Esophagus (tissue), 2 donors: ENCODE measurements around the gene SDR39U1. TPM values are rescaled to one million over a fixed set of nuclear protein-coding genes. Genes with fewer than 3 reads are reported as not detected.

ENCODE experiments used
- H3K27ac ChIP-seq, 2 donors: one replicate each; pipeline ENCODE4 v1.5.1; 2013; ENCODE audit warnings: low read depth in 2 of 2, mild to moderate bottlenecking in 2 of 2, inconsistent platforms in 1 of 2, low read length in 1 of 2, moderate library complexity in 1 of 2
- H3K27me3 ChIP-seq, 2 donors: one replicate each; pipeline ENCODE4 v1.6.1; 2013; ENCODE audit warnings: low read length in 2 of 2, control low read depth in 1 of 2, mild to moderate bottlenecking in 1 of 2; ENCODE audit not compliant: insufficient read depth in 2 of 2, control insufficient read depth in 1 of 2
- H3K36me3 ChIP-seq, 2 donors: one replicate each; pipeline ENCODE4 v1.6.1; 2013; ENCODE audit warnings: low read length in 1 of 2; ENCODE audit not compliant: control insufficient read depth in 2 of 2, insufficient read depth in 2 of 2
- H3K4me1 ChIP-seq, 2 donors: one replicate each; pipeline ENCODE4 v1.6.1; 2013; ENCODE audit warnings: low read length in 1 of 2; ENCODE audit not compliant: control insufficient read depth in 2 of 2, insufficient read depth in 2 of 2
- H3K4me3 ChIP-seq, 2 donors: one replicate each; pipeline ENCODE4 v1.5.1; 2013; ENCODE audit warnings: low read length in 2 of 2, mild to moderate bottlenecking in 2 of 2, low read depth in 1 of 2, moderate library complexity in 1 of 2
- H3K9me3 ChIP-seq, 2 donors: one replicate each; pipeline ENCODE4 v1.6.1; 2013; ENCODE audit warnings: mild to moderate bottlenecking in 2 of 2, low read depth in 1 of 2, low read length in 1 of 2, moderate library complexity in 1 of 2; ENCODE audit not compliant: control insufficient read depth in 2 of 2, insufficient read depth in 1 of 2
- WGBS, 2 donors: extraction: QIAGEN DNeasy Blood & Tissue Kit; methylation state at CpG; one replicate each; pipeline ENCODE4 v1.1.7; 2013; 5-methylcytosine and 5-hydroxymethylcytosine counted together
- polyA plus RNA-seq, 2 donors: library from polyadenylated mRNA; stranded (reverse); fragments of 200-250 nt; gene quantifications; one replicate each; pipeline ENCODE4 v1.2.3, GENCODE V29; 2013
- donor health status: healthy with polysubstance abuse.
- donor health status: Bipolar disorder and iron deficiency.

SDR39U1 gene
- polyA plus RNA-seq, 2 donors = 38.1 to 39.8 TPM

DNA sequence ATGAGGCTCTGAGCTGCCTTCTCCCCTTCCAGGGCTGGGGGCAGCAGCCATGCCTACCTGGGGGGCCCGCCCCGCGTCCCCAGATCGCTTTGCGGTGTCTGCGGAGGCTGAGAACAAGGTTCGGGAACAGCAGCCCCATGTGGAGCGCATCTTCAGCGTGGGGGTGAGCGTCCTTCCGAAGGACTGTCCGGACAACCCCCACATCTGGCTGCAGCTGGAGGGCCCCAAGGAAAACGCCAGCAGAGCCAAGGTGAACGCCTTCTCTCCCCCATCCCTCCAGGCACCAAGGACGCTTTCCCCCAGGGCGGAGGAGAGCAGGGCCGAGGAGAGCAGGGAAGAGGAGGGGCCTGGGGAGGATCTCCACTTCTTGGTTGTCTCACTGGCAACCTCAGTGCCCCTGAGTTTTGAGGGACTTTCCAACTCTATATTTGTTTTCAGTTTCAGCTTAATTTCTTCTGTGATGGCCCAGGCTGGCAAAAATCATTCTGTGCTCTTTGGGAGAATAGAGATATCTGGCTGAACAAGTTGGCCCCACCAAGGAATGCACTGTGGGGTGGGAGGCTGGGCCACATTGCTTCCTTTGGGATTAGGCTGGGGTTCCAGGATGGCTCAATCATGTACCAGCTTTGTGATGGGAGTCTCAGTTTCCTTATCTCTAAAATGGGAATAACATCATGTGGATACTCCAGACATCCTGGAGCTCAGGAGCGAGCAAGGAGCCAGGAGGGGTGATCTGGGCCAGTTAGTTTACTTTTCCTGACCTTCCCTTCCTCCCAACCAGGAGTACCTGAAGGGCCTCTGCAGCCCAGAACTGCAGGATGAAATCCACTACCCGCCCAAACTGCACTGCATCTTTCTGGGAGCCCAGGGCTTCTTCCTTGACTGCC, 11.7 kb downstream of the SDR39U1 start:
- WGBS, 2 donors = 8 to 9% methylated on average over 17 to 19 of the region's 19 CpGs
- Histone ChIP-seq H3K27me3 (no peaks in the 10 kb centered on the region), H3K9me3 (no peaks in the 10 kb centered on the region)

DNA sequence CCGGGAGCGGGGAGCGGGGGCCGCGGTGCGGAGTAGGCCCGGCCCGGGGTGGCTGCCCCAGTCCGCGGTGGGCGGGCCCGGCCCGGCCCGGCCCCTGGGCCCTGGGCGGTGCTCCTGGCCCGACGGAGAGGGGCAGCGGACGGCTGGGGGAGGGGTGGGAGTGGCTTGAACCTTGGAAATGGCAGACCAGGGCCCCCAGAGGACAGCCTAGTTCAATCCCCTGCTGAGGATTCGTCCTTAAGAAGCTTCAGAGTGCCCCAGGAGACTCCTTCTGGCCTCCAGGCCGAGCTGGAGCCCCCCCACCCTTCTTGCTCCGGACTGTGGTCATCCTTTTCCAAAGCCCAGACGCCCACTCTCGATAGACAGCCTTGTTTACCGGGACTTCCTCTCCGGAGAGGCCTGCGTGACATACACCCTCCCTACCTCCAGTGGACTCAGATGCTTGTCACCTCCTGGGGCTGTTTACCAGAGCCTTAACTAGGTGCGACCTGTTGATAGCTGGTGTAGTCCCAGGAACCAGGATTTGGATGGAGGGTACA, 12.4 kb downstream of the SDR39U1 start:
- no peaks in the 10 kb centered on the region for H3K9me3 ChIP-seq
- peaks cover 4 to 19% of the 10 kb centered on the region in 2 donors for H3K36me3 ChIP-seq
- H3K27ac ChIP-seq = peak overlapping the region; percentile 99
- peaks cover 4 to 37% of the 10 kb centered on the region in 2 donors for H3K4me1 ChIP-seq
- 1 to 2% methylated on average over 7 to 28 of the region's 28 CpGs for WGBS, 2 donors
- no peaks in the 10 kb centered on the region for H3K27me3 ChIP-seq
- peak overlapping the region; percentile 78 to 85 for H3K4me3 ChIP-seq

More for the DNA sequence above, 11.7 kb downstream of the SDR39U1 start:
- peaks cover 4 to 37% of the 10 kb centered on the region in 2 donors for H3K4me1 ChIP-seq
- peaks cover 4 to 19% of the 10 kb centered on the region in 2 donors for H3K36me3 ChIP-seq
- peak overlapping the region; percentile 78 to 85 for H3K4me3 ChIP-seq
- H3K27ac ChIP-seq = peak overlapping the region; percentile 99

DNA sequence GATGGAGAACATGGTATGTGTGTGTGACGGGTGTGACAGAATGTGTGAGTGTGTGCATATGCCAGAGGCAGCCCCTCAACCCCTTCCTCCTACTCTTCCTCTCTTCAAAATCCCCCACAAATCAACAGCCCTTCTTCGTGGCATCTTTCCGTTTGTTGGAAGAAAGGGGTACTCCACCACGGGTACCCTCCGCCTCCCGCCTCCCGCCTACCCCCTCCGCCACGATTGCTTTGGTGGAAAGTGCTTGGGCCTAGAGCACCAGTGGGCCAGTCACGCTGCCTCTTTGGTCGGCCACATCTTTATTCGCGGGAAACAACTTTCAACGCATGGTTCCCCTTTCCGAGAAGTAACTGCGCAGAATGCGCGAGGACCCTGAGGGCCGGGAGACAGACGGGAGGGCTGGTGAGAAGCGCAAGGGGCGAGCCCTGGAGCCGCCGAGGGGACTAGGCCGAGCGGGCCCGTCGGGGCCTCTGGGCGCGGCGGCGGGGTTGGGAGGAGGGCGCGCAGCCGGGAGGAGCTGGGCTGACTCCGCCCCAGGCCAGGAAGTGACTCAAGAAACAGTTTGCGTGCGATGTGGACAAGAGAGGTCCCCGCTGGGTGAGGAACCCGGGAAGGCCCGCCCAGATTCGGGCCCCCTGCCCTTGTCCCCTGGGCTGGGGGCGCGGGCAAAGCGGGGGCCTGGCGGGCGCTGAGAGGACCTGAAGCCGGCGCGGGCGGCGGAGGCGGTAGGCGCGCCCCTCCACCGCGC, 13.0 kb downstream of the SDR39U1 start, which contains the start of the genes CBLN3 and KHNYN:
TSS of gene CBLN3 (minus strand) at position 274 of the 748 bp plus-strand sequence. CDS start 614 bp downstream, outside the sequence.
TSS of gene KHNYN (plus strand) at position 560 of the 748 bp plus-strand sequence. CDS start 777 bp downstream, outside the sequence.
- Histone ChIP-seq H3K4me1 (peaks cover 4 to 37% of the 10 kb centered on the region in 2 donors), H3K27ac (peak within 1 kb of the TSS; percentile 99), H3K27me3 (no peaks in the 10 kb centered on the region), H3K36me3 (peaks cover 4 to 19% of the 10 kb centered on the region in 2 donors), H3K9me3 (no peaks in the 10 kb centered on the region), H3K4me3 (peak within 1 kb of the TSS; percentile 78 to 85)
- 3 to 6% methylated on average over 46 to 57 of the region's 57 CpGs for WGBS, 2 donors

DNA sequence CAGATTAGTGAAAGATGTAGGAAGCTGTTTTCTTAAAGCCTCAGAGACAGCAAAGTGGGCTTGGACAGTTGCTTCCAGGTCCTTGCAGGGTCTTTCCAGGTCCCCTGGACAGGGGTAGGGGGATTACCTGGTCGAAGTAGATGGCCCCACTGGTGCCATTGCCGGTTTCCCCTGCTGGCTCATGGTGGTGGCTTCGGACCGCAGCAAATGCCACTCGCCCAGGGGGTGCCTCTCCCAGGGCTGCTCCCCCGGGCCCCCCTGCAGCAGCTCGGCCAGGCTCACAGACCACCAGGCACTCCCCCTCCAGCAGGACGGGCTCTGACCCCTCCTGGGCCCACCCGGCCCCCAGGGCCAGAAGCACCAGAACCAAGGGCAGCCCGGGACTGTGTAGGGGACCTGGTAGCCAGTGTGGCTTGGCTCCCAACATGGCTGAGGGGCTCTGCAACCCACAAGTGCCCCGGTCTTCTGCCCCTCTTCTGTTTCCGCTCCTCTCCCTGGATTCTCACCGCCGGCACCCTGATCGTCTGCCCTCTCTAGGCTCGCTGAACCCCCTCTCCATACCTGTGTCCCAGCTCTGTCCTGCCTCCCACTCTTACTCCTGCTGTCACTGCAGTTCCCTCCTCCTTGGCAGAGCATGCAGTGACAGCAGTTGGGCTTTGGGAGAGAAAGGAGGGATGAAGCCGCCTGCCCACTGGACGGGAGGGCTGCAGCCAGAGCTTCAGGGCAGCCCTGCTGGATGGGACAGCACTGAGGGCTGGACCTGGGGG, 13.8 kb downstream of the SDR39U1 start:
- Histone ChIP-seq H3K27ac (peak overlapping the region; percentile 99), H3K9me3 (no peaks in the 10 kb centered on the region), H3K36me3 (peaks cover 4 to 17% of the 10 kb centered on the region in 2 donors), H3K4me3 (no peak overlapping the region), H3K4me1 (peaks cover 4 to 37% of the 10 kb centered on the region in 2 donors), H3K27me3 (no peaks in the 10 kb centered on the region)
- 84 to 91% methylated on average over 16 to 18 of the region's 18 CpGs for WGBS, 2 donors

DNA sequence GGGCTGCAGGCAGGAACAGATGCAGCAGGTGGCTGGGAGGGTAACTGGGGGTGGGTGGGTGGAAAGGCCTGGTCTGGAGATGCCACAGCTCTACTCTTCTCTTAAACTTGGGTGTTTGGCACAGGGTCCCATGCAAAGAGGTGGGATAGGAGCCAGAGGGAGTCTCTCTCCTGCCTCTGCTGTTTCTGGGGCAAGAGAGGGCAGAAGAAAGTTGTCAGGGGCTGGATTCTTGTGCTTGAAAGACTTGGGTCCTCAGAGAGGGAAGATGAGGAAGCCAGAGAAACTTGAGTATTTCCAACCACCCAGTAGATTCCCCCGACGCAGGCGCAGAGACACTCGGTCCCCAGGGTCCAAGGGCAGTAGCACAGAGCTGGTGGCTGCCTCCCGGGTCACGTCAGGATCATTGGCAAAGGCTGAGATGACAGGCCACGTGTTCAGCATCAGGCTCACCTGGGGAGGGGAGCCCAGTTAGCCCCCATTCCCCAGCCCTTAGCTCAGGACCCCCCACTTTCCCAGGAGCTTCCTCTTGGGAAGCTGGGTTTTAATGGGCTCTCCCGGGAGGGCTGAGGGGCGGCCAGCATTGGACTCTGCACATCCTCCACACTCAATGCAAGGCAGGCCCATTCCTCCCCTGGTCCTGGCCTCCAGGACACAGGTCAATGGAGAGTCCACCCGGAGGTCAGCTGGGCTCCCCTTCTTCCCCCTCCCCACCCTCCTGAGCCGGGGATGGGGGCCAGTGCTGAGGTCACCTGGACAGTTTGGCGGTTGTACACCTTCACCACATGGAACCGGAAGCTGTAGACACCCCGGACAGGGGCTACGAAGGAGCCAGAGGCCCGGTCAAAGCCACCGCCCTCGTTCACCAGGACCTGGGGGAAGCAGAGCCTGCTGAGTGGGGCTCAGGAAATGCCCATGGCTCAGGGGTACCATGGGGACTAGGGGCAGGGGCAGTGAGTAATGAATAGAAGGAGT, 14.8 kb downstream of the SDR39U1 start:
- H3K27ac ChIP-seq = peak overlapping the region in 1 of 2 donors; percentile 14
- 78 to 88% methylated on average over 18 of the region's 18 CpGs for WGBS, 2 donors
- H3K4me3 ChIP-seq = no peak overlapping the region
- H3K4me1 ChIP-seq = peaks cover 4 to 37% of the 10 kb centered on the region in 2 donors
- no peaks in the 10 kb centered on the region for H3K9me3 ChIP-seq
- no peaks in the 10 kb centered on the region for H3K27me3 ChIP-seq
- peaks cover 2 to 12% of the 10 kb centered on the region in 2 donors for H3K36me3 ChIP-seq

DNA sequence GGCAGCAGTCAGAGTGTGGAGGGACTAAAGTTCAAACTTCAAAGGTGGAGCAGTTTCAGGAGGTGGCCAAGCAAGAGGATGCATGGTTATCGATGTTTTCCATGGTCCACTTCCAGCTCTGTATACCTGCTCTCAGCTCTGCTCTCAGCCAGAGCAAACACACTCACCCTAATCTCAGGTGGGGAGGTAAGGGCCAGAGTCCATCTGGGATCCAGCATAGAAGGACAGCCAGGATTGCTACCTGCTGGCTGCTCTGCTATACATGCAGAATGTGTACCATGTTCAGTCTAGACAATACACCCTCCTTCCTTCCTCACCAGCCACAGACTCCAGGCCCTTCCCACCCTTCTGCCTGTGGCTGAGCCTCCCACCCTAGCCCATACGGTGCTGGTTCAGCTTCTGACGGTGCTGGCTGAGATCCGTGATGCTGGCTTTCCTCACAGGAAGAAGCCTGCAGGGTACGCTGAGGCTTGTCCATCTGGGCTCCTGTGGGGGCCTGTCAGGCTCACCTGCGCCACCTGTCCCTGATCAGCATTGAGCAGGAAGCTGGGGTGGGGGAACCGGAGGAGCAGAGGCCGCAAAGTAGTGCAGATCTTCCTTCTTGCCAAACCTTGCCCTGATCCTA, 15.6 kb downstream of the SDR39U1 start:
- Histone ChIP-seq H3K9me3 (no peaks in the 10 kb centered on the region), H3K36me3 (peaks cover 0 to 4% of the 10 kb centered on the region in 2 donors), H3K4me1 (peaks cover 4 to 31% of the 10 kb centered on the region in 2 donors), H3K27ac (peak overlapping the region in 1 of 2 donors; percentile 20), H3K27me3 (no peaks in the 10 kb centered on the region), H3K4me3 (no peak overlapping the region)
- WGBS, 2 donors = 39 to 47% methylated on average over 8 of the region's 8 CpGs

DNA sequence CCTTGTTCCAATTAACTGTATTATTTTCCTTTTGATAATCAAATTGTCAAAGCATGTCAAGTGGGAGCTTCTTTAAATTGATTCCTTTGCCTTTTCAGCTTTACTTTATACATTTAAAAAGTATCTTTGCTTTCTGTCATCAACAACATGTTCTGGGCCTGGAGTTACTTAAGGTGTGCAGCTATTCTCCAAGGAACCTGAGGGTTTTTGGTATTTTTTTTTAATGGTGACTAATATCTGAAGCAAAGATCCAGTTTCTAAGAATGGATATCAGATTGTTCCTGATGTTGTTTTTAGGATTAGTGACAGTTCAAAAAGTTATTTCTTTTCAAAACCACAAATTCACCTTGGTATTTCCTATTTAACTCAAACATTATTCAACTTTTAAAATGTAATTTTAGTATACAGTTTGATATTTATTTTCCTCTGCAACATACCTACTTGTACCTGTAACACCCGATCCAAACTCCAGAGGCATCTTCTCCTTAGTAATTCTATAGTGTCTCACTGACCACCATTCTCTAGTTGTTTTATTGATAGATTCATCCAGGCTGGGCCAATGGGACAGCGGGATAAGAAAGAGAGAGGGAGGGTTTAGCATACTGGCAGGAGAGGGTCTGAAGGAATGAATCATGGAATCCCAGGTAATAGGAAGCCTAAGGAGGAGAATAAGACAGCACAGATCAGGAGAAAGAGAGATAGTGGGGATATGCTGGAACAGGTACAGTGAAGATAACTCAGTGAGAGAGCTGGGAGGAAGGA, 16.2 kb downstream of the SDR39U1 start:
- no peak overlapping the region for H3K4me3 ChIP-seq
- no peaks in the 10 kb centered on the region for H3K9me3 ChIP-seq
- H3K36me3 ChIP-seq = peaks cover 0 to under 1% of the 10 kb centered on the region in 2 donors
- WGBS, 2 donors = 66 to 69% methylated on average over 2 of the region's 2 CpGs
- H3K27me3 ChIP-seq = no peaks in the 10 kb centered on the region
- peaks cover 1 to 24% of the 10 kb centered on the region in 2 donors for H3K4me1 ChIP-seq
- no peak overlapping the region for H3K27ac ChIP-seq
